HG03439 (cell line): Measurements from ENCODE around the gene NECAB3.
A peak's percentile ranks its signal among the peaks of the same experiment; 100 is the strongest.

Experiments
- ATAC-seq: cut with Tn5 transposase; IDR thresholded peaks from one replicate; pipeline ENCODE4 v1.9.1; 2021; ENCODE audit warnings: mild to moderate bottlenecking, moderate library complexity; ENCODE audit not compliant: unreplicated experiment

The NECAB3 gene

DNA sequence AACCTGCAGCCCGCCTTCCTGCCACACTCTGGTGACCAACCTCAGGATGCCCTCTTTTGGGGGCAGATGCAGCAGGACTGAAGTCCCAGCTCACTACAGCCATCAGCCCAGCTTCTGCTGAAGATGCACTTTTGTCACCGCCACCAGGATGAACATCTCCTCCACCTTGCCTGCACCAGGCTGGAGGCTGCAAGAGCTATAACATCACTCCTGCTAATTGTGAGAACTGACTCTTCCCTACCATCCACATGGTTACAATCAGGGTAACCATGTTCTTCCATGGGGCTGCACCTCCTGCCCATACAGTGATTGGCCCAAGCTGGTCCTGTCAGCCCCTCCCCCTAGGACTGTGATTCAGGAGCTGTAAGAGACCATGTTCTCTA is 9.5 kb downstream of the NECAB3 start:
- no peak for ATAC-seq

DNA sequence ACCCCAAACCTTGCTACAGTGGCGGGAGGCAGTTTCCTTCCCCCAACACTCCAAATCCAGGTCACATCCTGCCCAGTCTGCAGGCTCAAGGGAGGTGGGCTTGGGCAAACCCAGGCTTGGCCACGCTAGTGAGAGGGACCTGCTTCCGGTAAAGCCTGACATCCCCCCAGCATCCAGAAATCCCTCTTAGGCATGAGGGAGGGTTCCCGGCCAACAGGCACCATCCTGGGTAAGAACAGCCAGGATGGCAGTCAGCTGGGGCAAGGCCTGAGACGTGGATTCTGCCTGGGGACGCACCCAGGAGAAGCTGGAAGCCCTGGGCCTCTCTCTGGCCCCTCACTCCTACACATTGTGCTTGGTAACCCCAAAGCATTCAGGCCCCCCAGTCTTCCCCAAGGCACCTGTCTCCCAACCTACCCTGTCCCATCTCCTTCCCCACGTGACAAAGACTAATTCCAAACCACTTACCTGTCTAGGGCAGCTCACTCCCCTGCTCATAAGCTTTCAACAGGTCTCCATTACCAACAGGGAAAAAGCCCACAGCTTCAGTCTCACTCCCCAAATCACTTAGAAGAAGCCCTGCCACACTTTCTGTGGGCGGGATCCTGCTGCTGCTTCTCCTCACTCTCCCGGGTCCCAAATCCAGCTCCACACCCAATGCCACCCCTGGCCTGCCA is 10.0 kb downstream of the NECAB3 start:
- no peak for ATAC-seq

GRCh38 chr20:33663161-33664084 is 10.8 kb downstream of the NECAB3 start:
- peak; percentile 32 for ATAC-seq

DNA sequence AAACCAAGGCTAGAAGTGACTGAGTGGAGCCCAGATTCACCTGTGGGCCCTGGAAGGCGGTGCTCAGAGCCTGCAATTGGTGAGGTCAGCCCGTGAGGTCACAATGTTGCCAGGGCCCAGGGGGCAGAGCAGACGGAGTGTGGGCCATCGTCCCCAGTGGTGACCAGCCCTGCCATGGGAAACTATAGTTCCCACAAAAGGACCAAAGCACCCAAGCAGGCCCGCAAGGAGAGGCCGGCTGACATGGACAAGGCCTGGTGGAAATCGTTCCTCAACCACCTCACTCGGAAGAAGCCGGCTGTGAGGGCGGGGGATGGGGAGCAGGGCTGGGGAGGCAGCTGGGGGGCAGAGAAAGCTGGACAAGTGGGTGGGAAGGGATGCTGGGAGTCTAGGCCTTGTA is 12.1 kb downstream of the NECAB3 start, which contains the start of gene C20orf144:
Gene C20orf144 (plus strand): TSS at position 156 of the 400 bp plus-strand sequence. CDS start 19 bp downstream, at position 175.
- ATAC-seq, result no peak

DNA sequence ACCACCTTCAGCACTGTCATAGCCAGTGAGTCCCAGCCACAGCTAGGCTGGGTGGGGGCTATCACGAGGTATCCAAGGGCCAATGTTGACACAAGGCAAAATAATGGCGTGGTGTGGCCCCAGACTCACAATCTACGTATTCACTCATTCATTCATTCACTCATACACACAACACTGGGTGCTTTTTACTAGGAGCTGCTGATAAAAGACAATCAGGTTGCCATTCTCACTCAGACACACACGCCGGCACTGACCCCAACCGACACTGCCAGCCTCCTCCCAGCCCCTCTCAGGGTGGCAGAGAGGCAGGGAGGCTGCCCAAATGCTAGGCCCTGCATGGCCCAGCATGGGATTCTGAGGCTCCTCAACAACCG is 13.6 kb downstream of the NECAB3 start:
- no peak for ATAC-seq

- no peak for ATAC-seq
Measured at GRCh38 chr20:33660035-33660684, 14.1 kb downstream of the NECAB3 start.

DNA sequence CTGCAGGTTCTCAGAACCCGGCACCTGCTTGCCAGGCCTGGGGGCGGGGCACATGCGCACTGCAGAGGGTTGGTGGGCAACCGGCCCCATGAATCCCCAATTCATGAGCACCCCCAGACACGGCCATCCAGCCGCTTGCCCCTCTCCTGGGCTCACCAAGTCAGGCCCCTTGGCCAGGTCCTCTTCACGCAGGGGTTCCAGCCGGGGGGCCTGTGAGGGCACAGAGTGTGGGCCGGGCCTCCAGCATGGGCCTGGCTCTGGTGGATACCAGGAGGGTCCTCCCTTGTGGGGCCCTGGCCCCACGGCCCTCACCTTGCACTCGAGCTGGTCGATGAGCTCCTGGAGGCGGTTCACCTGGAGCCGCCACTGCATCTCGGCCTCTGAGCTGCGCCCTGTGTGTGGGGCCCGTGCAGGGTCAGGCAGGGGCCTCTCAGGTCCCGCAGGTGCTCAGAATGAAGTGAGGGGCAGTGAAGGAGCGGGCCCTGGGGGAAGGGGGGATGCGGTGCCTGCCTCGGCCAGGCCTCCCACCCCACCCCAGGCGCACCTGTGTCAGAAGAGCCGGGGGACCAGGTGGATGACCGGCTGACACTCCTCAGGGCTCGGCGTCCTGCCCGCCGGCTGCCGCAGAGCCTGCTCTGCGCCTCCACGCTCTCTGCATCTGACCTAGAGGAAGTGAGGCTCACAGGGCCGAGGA is 14.7 kb downstream of the NECAB3 start:
- ATAC-seq, result no peak

DNA sequence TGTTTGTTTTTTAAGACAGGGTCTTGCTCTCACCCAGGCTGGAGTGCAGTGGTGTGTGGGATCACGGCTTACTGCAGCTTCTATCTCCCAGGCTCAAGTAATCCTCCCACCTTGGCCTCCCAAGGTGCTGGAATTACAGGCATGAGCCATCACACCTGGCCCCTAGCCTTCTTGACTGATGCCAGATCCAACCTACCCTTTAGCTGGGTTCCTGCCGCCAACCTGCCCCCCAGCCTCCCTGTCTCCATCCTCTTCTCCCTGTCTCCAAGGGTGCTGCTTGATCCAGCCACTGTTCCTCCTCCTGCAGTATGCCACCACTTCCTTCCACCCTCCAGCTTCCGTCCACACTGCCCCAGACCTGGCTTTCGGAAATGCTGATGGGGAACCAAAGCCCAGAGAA is 15.3 kb downstream of the NECAB3 start:
- ATAC-seq, result no peak

GRCh38 chr20:33658510-33658909 is 15.7 kb downstream of the NECAB3 start:
- no peak for ATAC-seq

- no peak for ATAC-seq
Measured at GRCh38 chr20:33657704-33658095, 16.5 kb downstream of the NECAB3 start.

- ATAC-seq, result no peak
Measured at GRCh38 chr20:33656783-33657703, 17.2 kb downstream of the NECAB3 start.

- no peak for ATAC-seq
Measured at GRCh38 chr20:33656010-33656782, 18.0 kb downstream of the NECAB3 start.

GRCh38 chr20:33655164-33655563 is 19.1 kb downstream of the NECAB3 start:
- no peak for ATAC-seq

DNA sequence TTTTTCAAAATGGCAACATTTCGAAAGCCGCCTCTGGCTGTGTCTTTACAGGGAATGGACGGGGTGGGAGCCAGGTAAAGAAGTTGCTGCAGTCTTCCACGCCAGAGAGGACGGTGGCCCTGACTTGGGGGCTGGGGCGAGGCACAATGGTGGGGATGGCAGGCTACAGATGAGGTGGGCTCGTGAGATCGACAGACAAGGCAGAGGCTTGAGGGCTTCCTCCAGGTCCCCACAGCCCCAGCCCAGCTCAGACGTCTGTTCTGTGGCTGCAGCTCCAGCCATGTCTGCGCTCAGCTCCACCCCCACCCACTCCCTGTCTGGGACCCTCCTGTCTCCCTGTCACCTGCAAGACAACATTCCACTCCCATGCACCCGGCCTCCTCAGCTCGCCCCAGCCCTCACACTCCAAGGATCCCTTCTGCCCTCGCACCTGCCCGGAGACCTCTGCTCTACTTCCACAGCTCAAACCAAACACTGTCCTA is 19.5 kb downstream of the NECAB3 start:
- no peak for ATAC-seq

DNA sequence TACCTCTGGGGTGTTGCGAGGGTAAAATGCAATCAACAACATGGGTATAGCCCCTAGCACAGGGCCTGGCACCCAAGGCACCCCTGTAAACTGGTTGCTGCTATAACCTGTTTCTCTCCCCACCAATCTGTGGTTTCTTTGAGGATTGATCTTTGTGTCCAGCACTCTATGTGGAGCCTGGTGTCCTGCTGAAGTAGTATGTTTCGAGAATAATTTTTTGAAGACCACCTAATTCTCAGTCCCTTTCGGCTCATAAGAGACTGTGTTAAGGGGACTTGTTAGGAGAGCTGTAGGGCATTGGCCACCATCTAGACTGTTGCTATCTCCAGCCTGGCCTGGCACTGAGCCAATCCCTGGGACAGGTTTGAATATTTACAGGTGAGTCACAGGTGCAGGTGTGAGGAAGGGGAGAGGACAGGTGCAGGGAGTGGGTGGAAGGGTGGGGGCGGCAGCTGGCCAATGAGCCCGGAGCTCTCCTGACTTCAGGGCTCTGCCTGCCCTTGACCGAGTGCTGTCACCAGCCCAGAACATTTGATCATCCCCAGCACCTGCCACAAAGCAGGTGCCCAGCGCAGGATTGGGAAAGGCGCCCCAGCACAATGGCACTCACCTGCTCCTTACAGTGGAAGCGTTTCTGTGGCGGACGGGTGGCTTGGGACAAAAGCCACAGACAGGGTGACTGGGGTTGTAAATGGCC is 20.2 kb downstream of the NECAB3 start:
- no peak for ATAC-seq

GRCh38 chr20:33653218-33653899 is 20.9 kb downstream of the NECAB3 start:
- no peak for ATAC-seq

GRCh38 chr20:33651562-33652048 is 22.6 kb downstream of the NECAB3 start:
- ATAC-seq, result no peak
